ENCODE data around the gene CDRT4.
A peak's percentile ranks its signal among the peaks of the same experiment; 100 is the strongest.

CDRT4 gene

GRCh38 chr17:15502369-15503112 is 35.1 kb upstream of the CDRT4 start:
- DNase-seq (ENCODE audit: low read depth) = peak; percentile 94
- peak; percentile 79 for TF ChIP-seq CTCF (IDR thresholded peaks at IDR 0.05; ENCODE audit: low read length, missing control alignments)
- peak overlapping the region; percentile 4 for H3K4me3 ChIP-seq (replicated peaks; ENCODE audit: low read depth, low read length)

- H3K4me3 ChIP-seq (replicated peaks; ENCODE audit: low read depth, low read length) = no peak overlapping the region
- DNase-seq (ENCODE audit: low read depth) = no peak
- no peak for TF ChIP-seq CTCF (IDR thresholded peaks at IDR 0.05; ENCODE audit: low read length, missing control alignments)
Measured at GRCh38 chr17:15501793-15502192, 34.4 kb upstream of the CDRT4 start.

GRCh38 chr17:15501282-15501681 is 33.9 kb upstream of the CDRT4 start:
- no peak for TF ChIP-seq CTCF (IDR thresholded peaks at IDR 0.05; ENCODE audit: low read length, missing control alignments)
- no peak overlapping the region for H3K4me3 ChIP-seq (replicated peaks; ENCODE audit: low read depth, low read length)
- no peak for DNase-seq (ENCODE audit: low read depth)

GRCh38 chr17:15498107-15498506 is 30.7 kb upstream of the CDRT4 start:
- no peak overlapping the region for H3K4me3 ChIP-seq (replicated peaks; ENCODE audit: low read depth, low read length)
- TF ChIP-seq CTCF (IDR thresholded peaks at IDR 0.05; ENCODE audit: low read length, missing control alignments) = no peak
- no peak for DNase-seq (ENCODE audit: low read depth)

GRCh38 chr17:15496735-15497670 is 29.6 kb upstream of the CDRT4 start:
- DNase-seq (ENCODE audit: low read depth) = no peak
- TF ChIP-seq CTCF (IDR thresholded peaks at IDR 0.05; ENCODE audit: low read length, missing control alignments) = no peak
- H3K4me3 ChIP-seq (replicated peaks; ENCODE audit: low read depth, low read length) = no peak overlapping the region

GRCh38 chr17:15494821-15495220 is 27.4 kb upstream of the CDRT4 start:
- TF ChIP-seq CTCF (IDR thresholded peaks at IDR 0.05; ENCODE audit: low read length, missing control alignments) = no peak
- no peak overlapping the region for H3K4me3 ChIP-seq (replicated peaks; ENCODE audit: low read depth, low read length)
- DNase-seq (ENCODE audit: low read depth) = no peak
